Dermis lymphatic vessel endothelial cell (primary cell): ENCODE results near the gene ELFN2. TPM values are rescaled to one million over a fixed set of nuclear protein-coding genes. Genes with fewer than 3 reads are reported as not detected.

Experiments
- total RNA-seq: library from RNA; depleted of rRNA; stranded (reverse); fragments of >200 nt; gene quantifications from 2 replicates; pipeline ENCODE4 v1.2.1, GENCODE V29; 2014

Gene ELFN2
- total RNA-seq: under 0.01 TPM in 1 of 2 replicates, not detected in the other

GRCh38 chr22:37427135-37427710 lies at the start of gene ELFN2:
TSS of gene ELFN2 (minus strand) at chr22:37427479. CDS start at chr22:37375534, 51,945 bp downstream.

Other genes starting within 250 kb of the ELFN2 start
- gene C1QTNF6, start 239.2 kb downstream of the ELFN2 start, total RNA-seq: 5.1 and 8.0 TPM in 2 replicates
- not detected in 2 replicates for gene SSTR3, start 215.0 kb downstream of the ELFN2 start, total RNA-seq
- gene RAC2, start 183.2 kb downstream of the ELFN2 start, total RNA-seq: 2.9 and 4.6 TPM in 2 replicates
- gene CYTH4, start 145.0 kb downstream of the ELFN2 start, total RNA-seq: under 0.01 and 0.17 TPM in 2 replicates
- gene MFNG, start 58.9 kb upstream of the ELFN2 start, total RNA-seq: 105 and 133 TPM in 2 replicates
- 50.7 and 70.0 TPM in 2 replicates for gene CARD10, start 91.9 kb upstream of the ELFN2 start, total RNA-seq
- 6.9 and 8.2 TPM in 2 replicates for gene CDC42EP1, start 133.0 kb upstream of the ELFN2 start, total RNA-seq
- not detected in 2 replicates for gene LGALS2, start 152.6 kb upstream of the ELFN2 start, total RNA-seq
- gene GGA1, start 181.4 kb upstream of the ELFN2 start, total RNA-seq: 66.3 and 126 TPM in 2 replicates
- gene SH3BP1, start 212.2 kb upstream of the ELFN2 start, total RNA-seq: 0.54 and 1.4 TPM in 2 replicates
- 4.7 and 6.1 TPM in 2 replicates for gene PDXP, start 231.2 kb upstream of the ELFN2 start, total RNA-seq
- 2,994 and 4,027 TPM in 2 replicates for gene LGALS1, start 248.2 kb upstream of the ELFN2 start, total RNA-seq